ENCODE measurements around the gene SMARCD1.
A peak's percentile ranks its signal among the peaks of the same experiment; 100 is the strongest.

SMARCD1 gene

DNA sequence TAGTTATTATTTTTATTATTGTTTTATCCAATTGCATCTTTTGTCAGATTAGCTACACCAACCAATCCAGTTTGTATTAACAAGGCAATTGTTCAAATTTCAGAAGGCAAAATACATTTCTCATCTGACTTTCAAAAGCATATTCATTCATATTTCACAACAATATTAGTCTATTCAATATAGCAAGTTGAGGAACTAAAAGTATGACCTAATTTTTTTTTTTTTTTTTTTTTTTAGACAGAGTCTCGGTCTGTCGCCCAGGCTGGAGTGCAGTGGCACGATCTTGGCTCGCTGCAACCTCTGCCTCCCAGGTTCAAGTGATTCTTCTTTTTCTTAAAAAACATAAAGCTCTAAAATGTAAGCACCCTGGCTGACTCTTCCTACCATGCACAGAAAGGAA, 44.1 kb downstream of the SMARCD1 start:
- 0 out of 2 replicates have a peak, but pooled peaks cover 4% of the 10 kb centered on the region for H3K4me1 ChIP-seq (ENCODE audit: low read length)
- no peak overlapping the region for H3K4me3 ChIP-seq (ENCODE audit: low read length)
- no peak overlapping the region for H2AFZ ChIP-seq (ENCODE audit: low read length)
- no peaks in the 10 kb centered on the region for H3F3A ChIP-seq (ENCODE audit: insufficient read depth, low read length)
- H3K9ac ChIP-seq (ENCODE audit: low read length), result no peak overlapping the region
- no peaks in the 10 kb centered on the region for H3K79me2 ChIP-seq (ENCODE audit: low read length)
- no peaks in the 10 kb centered on the region for H3K9me3 ChIP-seq (replicated peaks; ENCODE audit: insufficient read depth, low read length)
- H3K27me3 ChIP-seq (replicated peaks; ENCODE audit: insufficient read depth, low read length), result no peaks in the 10 kb centered on the region
- H4K20me1 ChIP-seq (ENCODE audit: insufficient read depth, low read length), result no peaks in the 10 kb centered on the region
- H3K9me2 ChIP-seq (replicated peaks; ENCODE audit: insufficient read depth, low read length), result no peaks in the 10 kb centered on the region
- no peaks in the 10 kb centered on the region; the same call in 1 of the 2 replicates for H3K36me3 ChIP-seq (replicated peaks; ENCODE audit: insufficient read depth, low read length)
- TF ChIP-seq EZH2phosphoT487 (IDR thresholded peaks at IDR 0.05; ENCODE audit: low read length) (no peak), EZH2 (optimal IDR thresholded peaks at IDR 0.05; ENCODE audit: low read depth, low read length) (no peak)
- TF ChIP-seq, protein P1, sequence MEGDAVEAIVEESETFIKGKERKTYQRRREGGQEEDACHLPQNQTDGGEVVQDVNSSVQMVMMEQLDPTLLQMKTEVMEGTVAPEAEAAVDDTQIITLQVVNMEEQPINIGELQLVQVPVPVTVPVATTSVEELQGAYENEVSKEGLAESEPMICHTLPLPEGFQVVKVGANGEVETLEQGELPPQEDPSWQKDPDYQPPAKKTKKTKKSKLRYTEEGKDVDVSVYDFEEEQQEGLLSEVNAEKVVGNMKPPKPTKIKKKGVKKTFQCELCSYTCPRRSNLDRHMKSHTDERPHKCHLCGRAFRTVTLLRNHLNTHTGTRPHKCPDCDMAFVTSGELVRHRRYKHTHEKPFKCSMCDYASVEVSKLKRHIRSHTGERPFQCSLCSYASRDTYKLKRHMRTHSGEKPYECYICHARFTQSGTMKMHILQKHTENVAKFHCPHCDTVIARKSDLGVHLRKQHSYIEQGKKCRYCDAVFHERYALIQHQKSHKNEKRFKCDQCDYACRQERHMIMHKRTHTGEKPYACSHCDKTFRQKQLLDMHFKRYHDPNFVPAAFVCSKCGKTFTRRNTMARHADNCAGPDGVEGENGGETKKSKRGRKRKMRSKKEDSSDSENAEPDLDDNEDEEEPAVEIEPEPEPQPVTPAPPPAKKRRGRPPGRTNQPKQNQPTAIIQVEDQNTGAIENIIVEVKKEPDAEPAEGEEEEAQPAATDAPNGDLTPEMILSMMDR (IDR thresholded peaks at IDR 0.05; ENCODE audit: low read length), result no peak
- DNase-seq, result no peak
- H3K27ac ChIP-seq (ENCODE audit: low read length), result no peak overlapping the region
- no peak overlapping the region for H3K4me2 ChIP-seq (ENCODE audit: low read depth, low read length)

DNA sequence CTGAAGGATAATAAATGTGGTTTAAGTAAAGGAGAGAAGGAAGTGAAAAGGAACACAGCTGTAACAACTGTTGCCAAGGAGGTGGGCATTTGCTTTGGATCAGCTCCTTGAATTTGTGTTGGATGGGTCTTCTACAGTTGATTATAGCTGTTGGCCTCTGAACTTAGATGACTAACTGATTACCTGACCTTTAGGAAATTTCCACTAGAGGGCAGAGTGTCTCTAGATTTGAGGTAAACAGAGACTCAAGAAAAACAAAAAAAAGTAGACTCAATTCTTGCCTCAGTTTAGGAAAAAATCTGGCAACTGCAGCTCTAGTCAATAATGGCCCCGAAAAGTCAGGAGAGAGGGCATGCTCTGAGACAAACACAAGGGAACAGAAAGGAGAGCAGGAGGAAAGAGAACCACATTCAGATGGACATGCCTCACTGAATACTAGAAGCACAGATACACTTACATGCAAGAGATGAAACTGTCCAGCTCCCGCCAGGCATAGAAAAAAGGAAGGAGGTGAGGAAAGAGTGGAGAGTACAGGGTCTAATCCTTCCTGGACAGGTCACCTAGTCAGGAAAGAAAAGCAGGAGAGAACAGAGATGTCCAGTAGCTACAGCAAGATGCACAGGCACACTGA, 47.5 kb downstream of the SMARCD1 start:
- H4K20me1 ChIP-seq (ENCODE audit: insufficient read depth, low read length), result no peaks in the 10 kb centered on the region
- H3K4me3 ChIP-seq (ENCODE audit: low read length), result no peak overlapping the region
- no peaks in the 10 kb centered on the region for H3F3A ChIP-seq (ENCODE audit: insufficient read depth, low read length)
- no peaks in the 10 kb centered on the region for H3K4me1 ChIP-seq (ENCODE audit: low read length)
- no peaks in the 10 kb centered on the region for H3K9me2 ChIP-seq (replicated peaks; ENCODE audit: insufficient read depth, low read length)
- H3K36me3 ChIP-seq (replicated peaks; ENCODE audit: insufficient read depth, low read length), result no peaks in the 10 kb centered on the region; the same call in 1 of the 2 replicates
- no peaks in the 10 kb centered on the region for H3K9me3 ChIP-seq (replicated peaks; ENCODE audit: insufficient read depth, low read length)
- H2AFZ ChIP-seq (ENCODE audit: low read length), result no peak overlapping the region
- no peak overlapping the region for H3K27ac ChIP-seq (ENCODE audit: low read length)
- H3K4me2 ChIP-seq (ENCODE audit: low read depth, low read length), result no peak overlapping the region
- DNase-seq, result peak; percentile 15
- TF ChIP-seq, protein P1 (IDR thresholded peaks at IDR 0.05; ENCODE audit: low read length), result peak; percentile 48
- TF ChIP-seq EZH2 (optimal IDR thresholded peaks at IDR 0.05; ENCODE audit: low read depth, low read length), result no peak
- no peak overlapping the region for H3K9ac ChIP-seq (ENCODE audit: low read length)
- no peaks in the 10 kb centered on the region for H3K79me2 ChIP-seq (ENCODE audit: low read length)
- no peaks in the 10 kb centered on the region for H3K27me3 ChIP-seq (replicated peaks; ENCODE audit: insufficient read depth, low read length)

DNA sequence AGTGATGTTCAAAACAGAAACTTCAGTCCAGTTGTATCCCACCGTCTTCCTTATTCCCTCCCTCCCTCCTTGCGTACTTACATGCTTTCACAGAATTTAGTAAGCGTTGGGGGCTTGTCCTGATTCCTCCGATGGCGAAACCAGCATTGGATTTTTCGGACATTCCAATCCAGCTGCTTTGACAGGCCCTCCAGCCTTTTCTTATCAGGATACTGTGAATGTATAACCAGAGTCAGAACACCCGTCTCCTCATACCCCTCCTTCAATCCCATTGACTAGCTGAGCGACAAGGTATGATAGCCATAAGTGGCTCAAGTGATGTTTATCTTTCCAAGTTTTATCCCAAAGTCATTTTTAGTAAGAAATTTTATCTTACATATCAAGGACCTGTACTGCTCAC, 57.9 kb downstream of the SMARCD1 start:
- Histone ChIP-seq H3K9me3 (replicated peaks; ENCODE audit: insufficient read depth, low read length) (no peaks in the 10 kb centered on the region), H3K36me3 (replicated peaks; ENCODE audit: insufficient read depth, low read length) (no peaks in the 10 kb centered on the region), H3K9ac (ENCODE audit: low read length) (no peak overlapping the region)

More for the DNA sequence above, 57.9 kb downstream of the SMARCD1 start:
- H3K4me2 ChIP-seq (ENCODE audit: low read depth, low read length), result no peak overlapping the region
- no peaks in the 10 kb centered on the region for H3F3A ChIP-seq (ENCODE audit: insufficient read depth, low read length)
- DNase-seq, result no peak
- TF ChIP-seq, protein P1 (IDR thresholded peaks at IDR 0.05; ENCODE audit: low read length), result no peak
- TF ChIP-seq EZH2phosphoT487 (IDR thresholded peaks at IDR 0.05; ENCODE audit: low read length), result no peak
- no peak for TF ChIP-seq EZH2 (optimal IDR thresholded peaks at IDR 0.05; ENCODE audit: low read depth, low read length)
- no peak overlapping the region for H2AFZ ChIP-seq (ENCODE audit: low read length)
- H3K27me3 ChIP-seq (replicated peaks; ENCODE audit: insufficient read depth, low read length), result no peaks in the 10 kb centered on the region
- no peaks in the 10 kb centered on the region for H3K4me1 ChIP-seq (ENCODE audit: low read length)
- no peak overlapping the region for H3K27ac ChIP-seq (ENCODE audit: low read length)
- H3K4me3 ChIP-seq (ENCODE audit: low read length), result no peak overlapping the region
- no peaks in the 10 kb centered on the region for H4K20me1 ChIP-seq (ENCODE audit: insufficient read depth, low read length)
- H3K9me2 ChIP-seq (replicated peaks; ENCODE audit: insufficient read depth, low read length), result no peaks in the 10 kb centered on the region
- H3K79me2 ChIP-seq (ENCODE audit: low read length), result no peaks in the 10 kb centered on the region

Data from MM.1S (cell line).